HepG2 (cell line): ENCODE measurements around the gene SMARCC1.

Experiments used
- BRCA1 ChIP-seq: sonication (generic); formaldehyde crosslinking; IDR thresholded peaks from 2 replicates; pipeline ENCODE4 v1.4.0; 2020; ENCODE audit warnings: missing genetic modification reagents
- CEBPG ChIP-seq: IDR thresholded peaks from 2 replicates; pipeline ENCODE4 v1.6.1; 2016
- EP300 ChIP-seq, 3 experiments: sonication (generic) in 1 of 3; formaldehyde crosslinking in 1 of 3; IDR thresholded peaks; 2 replicates each; pipeline versions ENCODE4 v1.5.1 to v1.6.1; 2011 to 2020; ENCODE audit warnings: low read depth in 2 of 3, low read length in 2 of 3, borderline replicate concordance in 1 of 3, improper control_type of control experiment in 1 of 3, mild to moderate bottlenecking in 1 of 3, missing genetic modification reagents in 1 of 3, moderate library complexity in 1 of 3
- HNF4A ChIP-seq: sonication (generic); formaldehyde crosslinking; IDR thresholded peaks from 2 replicates; pipeline ENCODE4 v1.4.0; 2020; ENCODE audit warnings: missing genetic modification reagents
- NR3C1 ChIP-seq: sonication (generic); formaldehyde crosslinking; IDR thresholded peaks from 2 replicates; pipeline ENCODE4 v1.4.0; 2020; ENCODE audit warnings: missing genetic modification reagents
- SALL2 ChIP-seq: sonication (generic); formaldehyde crosslinking; IDR thresholded peaks from 2 replicates; pipeline ENCODE4 v1.8.1; 2023; ENCODE audit warnings: mild to moderate bottlenecking, missing genetic modification reagents, inconsistent platforms
- THRA ChIP-seq: sonication (generic); formaldehyde crosslinking; IDR thresholded peaks from 2 replicates; pipeline ENCODE4 v1.4.0; 2020; ENCODE audit warnings: missing genetic modification reagents, borderline replicate concordance
- ZBTB34 ChIP-seq: sonication (generic); formaldehyde crosslinking; IDR thresholded peaks from 2 replicates; pipeline ENCODE4 v1.8.0; 2022; ENCODE audit warnings: mild to moderate bottlenecking, missing genetic modification reagents
- ZZZ3 ChIP-seq: sonication (generic); formaldehyde crosslinking; IDR thresholded peaks from 2 replicates; pipeline ENCODE4 v1.4.0; 2020; ENCODE audit warnings: missing genetic modification reagents, mild to moderate bottlenecking, borderline replicate concordance
- TF ChIP-seq, protein P1 (sequence below): sonication (generic); formaldehyde crosslinking; IDR thresholded peaks from 2 replicates; pipeline ENCODE4 v1.8.1; 2023; ENCODE audit warnings: mild to moderate bottlenecking, inconsistent platforms, moderate library complexity, missing genetic modification reagents, borderline replicate concordance

DNA sequence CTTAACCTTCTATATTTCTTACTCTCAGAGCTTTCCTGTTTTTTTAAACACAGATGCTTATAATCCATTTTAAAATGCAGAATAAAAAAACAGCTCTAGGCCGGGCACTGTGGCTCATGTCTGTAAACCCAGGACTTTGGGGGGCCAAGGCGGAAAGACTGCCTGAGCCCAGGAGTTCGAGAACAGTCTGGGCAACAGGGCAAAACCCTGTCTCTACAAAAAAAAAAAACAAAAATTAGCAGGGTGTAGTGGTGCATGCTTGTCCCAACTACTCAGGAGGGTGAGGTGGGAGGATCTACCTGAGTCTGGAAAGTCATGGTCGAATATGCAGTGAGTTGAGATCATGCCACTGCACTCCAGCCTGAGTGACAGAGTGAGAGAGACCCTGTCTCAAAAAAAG, 15.5 kb downstream of the SMARCC1 start:
- TF ChIP-seq, protein P1, sequence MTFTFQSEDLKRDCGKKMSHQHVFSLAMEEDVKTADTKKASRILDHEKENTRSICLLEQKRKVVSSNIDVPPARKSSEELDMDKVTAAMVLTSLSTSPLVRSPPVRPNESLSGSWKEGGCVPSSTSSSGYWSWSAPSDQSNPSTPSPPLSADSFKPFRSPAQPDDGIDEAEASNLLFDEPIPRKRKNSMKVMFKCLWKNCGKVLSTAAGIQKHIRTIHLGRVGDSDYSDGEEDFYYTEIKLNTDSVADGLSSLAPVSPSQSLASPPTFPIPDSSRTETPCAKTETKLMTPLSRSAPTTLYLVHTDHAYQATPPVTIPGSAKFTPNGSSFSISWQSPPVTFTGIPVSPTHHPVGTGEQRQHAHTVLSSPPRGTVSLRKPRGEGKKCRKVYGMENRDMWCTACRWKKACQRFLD (CRISPR knock-in tag): no peak
- TF ChIP-seq CEBPG (CRISPR knock-in tag) (no peak), ZBTB34 (CRISPR knock-in tag) (no peak), EP300 (IDR thresholded peaks at IDR 0.05; ENCODE audit: low read depth in 2 of 2, low read length in 2 of 2) (no peak), EP300 (CRISPR knock-in tag; IDR thresholded peaks at IDR 0.05; ENCODE audit: borderline replicate concordance) (no peak), BRCA1 (CRISPR knock-in tag) (no peak), THRA (no peak), NR3C1 (CRISPR knock-in tag) (no peak), SALL2 (CRISPR knock-in tag) (no peak), HNF4A (CRISPR knock-in tag) (no peak), ZZZ3 (CRISPR knock-in tag) (no peak)
